Heart right ventricle (tissue), 16 donors: ENCODE data around the gene NEU3. TPM values are rescaled to one million over a fixed set of nuclear protein-coding genes. Genes with fewer than 3 reads are reported as not detected.
A peak's percentile ranks its signal among the peaks of the same experiment; 100 is the strongest.

ENCODE experiments used
- ATAC-seq, 8 donors: fragments of 200-7000 bp; cut with Tn5 transposase; one replicate each; pipeline ENCODE4 v1.9.1; 2020; ENCODE audit warnings: mild to moderate bottlenecking in 8 of 8, moderate library complexity in 8 of 8, moderate number of reproducible peaks in 1 of 8
- DNase-seq, 2 donors: peaks; one replicate each; pipeline ENCODE4 v3.0.0-alpha.2; 2020
- H3K27ac ChIP-seq, 10 donors: fragments of 200-600 bp; sonication (generic) in 2 of 10; one replicate each; pipeline versions ENCODE4 v1.5.0 to v1.8.0; 2020 to 2022; ENCODE audit warnings: mild to moderate bottlenecking in 3 of 10
- H3K27me3 ChIP-seq, 7 donors: fragments of 200-600 bp; one replicate each; pipeline ENCODE4 v1.8.0; 2021 to 2022; ENCODE audit warnings: mild to moderate bottlenecking in 2 of 7
- H3K36me3 ChIP-seq, 9 donors: fragments of 200-600 bp; sonication (generic) in 1 of 9; one replicate each; pipeline versions ENCODE4 v1.5.0 to v1.8.0; 2020 to 2022; ENCODE audit warnings: mild to moderate bottlenecking in 2 of 9
- H3K4me1 ChIP-seq, 9 donors: fragments of 200-600 bp; sonication (generic) in 1 of 9; one replicate each; pipeline versions ENCODE4 v1.5.0 to v1.8.0; 2020 to 2022; ENCODE audit warnings: mild to moderate bottlenecking in 4 of 9
- H3K4me3 ChIP-seq, 10 donors: fragments of 200-600 bp; sonication (generic) in 2 of 10; one replicate each; pipeline versions ENCODE4 v1.5.0 to v1.8.0; 2020 to 2022; ENCODE audit warnings: mild to moderate bottlenecking in 7 of 10, moderate library complexity in 2 of 10
- H3K9me3 ChIP-seq, 11 donors: fragments of 200-600 bp in 10 of 11; sonication (generic) in 2 of 11; one replicate each; pipeline versions ENCODE4 v1.5.0 to v1.8.0; 2013 to 2022; ENCODE audit warnings: mild to moderate bottlenecking in 2 of 11, control low read depth in 1 of 11, moderate library complexity in 1 of 11
- CTCF ChIP-seq, 9 donors: fragments of 200-600 bp; sonication (generic) in 2 of 9; IDR thresholded peaks; one replicate each; pipeline versions ENCODE4 v1.5.0 to v1.8.0; 2021 to 2022; ENCODE audit warnings: antibody characterized with exemption in 9 of 9, mild to moderate bottlenecking in 5 of 9, moderate library complexity in 1 of 9
- WGBS, 2 donors: extraction: QIAGEN DNeasy Blood & Tissue Kit; methylation state at CpG; one replicate each; pipeline ENCODE4 v1.1.7; 2013; ENCODE audit warnings: inconsistent platforms in 1 of 2; 5-methylcytosine and 5-hydroxymethylcytosine counted together
- intact Hi-C, 10 donors: fragments of 100-400 bp; cut with DNase I; formaldehyde crosslinking; loops; one replicate each; pipeline versions ENCODE4 v1.11.1 to v1.14.2; 2022
- long read RNA-seq, 3 donors: library from polyadenylated mRNA; unstranded; transcript quantifications; one replicate each; pipeline ENCODE4 v2.0.0, GENCODE V29; 2020 to 2021
- polyA plus RNA-seq, 2 donors: library from polyadenylated mRNA; stranded (reverse); fragments of 200-250 nt; gene quantifications; one replicate each; pipeline ENCODE4 v1.2.3, GENCODE V29; 2013
- total RNA-seq, 10 donors: library from RNA; stranded (reverse); fragmentation: NEBNext Ultra II Directional in 3 of 10; extraction: Animal tissue kit (Norgen Biotek cat#: 25700) in 3 of 10; gene quantifications; one replicate each; pipeline versions ENCODE4 v1.2.1 to v1.2.4, GENCODE V29; 2021 to 2023
- donor health status: Arrhythmogenic right ventricular cardiomyopathy.
- donor health status: ischemic (EF 13 %, LVEDD 7.1; RV severe dilation, severe dysfunction).
- donor health status: healthy with polysubstance abuse.
- donor health status: DM: no; HTN: yes; CAD: no.
- donor health status: DM: no; HTN: no; CAD: no.
- donor health status: ischemic (EF 25% LVEDD 6.9; RV normal size, moderate dysfunction).
- donor health status: ischemic (EF 25% LVEDD 5.7; RV mildly dilated, moderate dysfunction).
- donor health status: healthy.
- donor health status: DM: yes; HTN: yes; CAD: no.
- donor health status: Ischemic cardiomyopathy.
- donor health status: ischemic (EF 35%, LVEDD 5.7; RV mildly dilated, moderate dysfunction).
- donor health status: nonischemic (EF 11% LVEDD 7.7; RV severe dilation, severe dysfunction).
- donor health status: DM: yes; HTN: yes; CAD: no.
- donor health status: PGD.
- donor health status: ischemic (EF 29% LVEDD 5.4; RV normal size, mild dysfunction).
- donor health status: nonischemic (EF 23%, LVEDD 6.1; RV moderate dilation, normal function).

NEU3 gene
- total RNA-seq (10 to 100 TPM in 4 of 10 donors, 1 to 10 TPM in 6; 3.4 to 16.1 (median 9.9) TPM), polyA plus RNA-seq (1 to 10 TPM; 2.6 to 6.3 TPM)
- long read RNA-seq, donor 1, full-length matches to known transcripts, result 1 of 2 reads
- long read RNA-seq, donor 1, partial matches to known transcripts, result 0 of 2 reads
- long read RNA-seq, donor 1, other reads (novel, unspliced or antisense), result 1 of 2 reads
- long read RNA-seq, donor 2, full-length matches to known transcripts, result 5 of 8 reads
- long read RNA-seq, donor 2, partial matches to known transcripts, result 0 of 8 reads
- long read RNA-seq, donor 2, other reads (novel, unspliced or antisense), result 3 of 8 reads
- long read RNA-seq, donor 3, full-length matches to known transcripts, result 2 of 3 reads
- long read RNA-seq, donor 3, partial matches to known transcripts, result 0 of 3 reads
- long read RNA-seq, donor 3, other reads (novel, unspliced or antisense), result 1 of 3 reads

DNA sequence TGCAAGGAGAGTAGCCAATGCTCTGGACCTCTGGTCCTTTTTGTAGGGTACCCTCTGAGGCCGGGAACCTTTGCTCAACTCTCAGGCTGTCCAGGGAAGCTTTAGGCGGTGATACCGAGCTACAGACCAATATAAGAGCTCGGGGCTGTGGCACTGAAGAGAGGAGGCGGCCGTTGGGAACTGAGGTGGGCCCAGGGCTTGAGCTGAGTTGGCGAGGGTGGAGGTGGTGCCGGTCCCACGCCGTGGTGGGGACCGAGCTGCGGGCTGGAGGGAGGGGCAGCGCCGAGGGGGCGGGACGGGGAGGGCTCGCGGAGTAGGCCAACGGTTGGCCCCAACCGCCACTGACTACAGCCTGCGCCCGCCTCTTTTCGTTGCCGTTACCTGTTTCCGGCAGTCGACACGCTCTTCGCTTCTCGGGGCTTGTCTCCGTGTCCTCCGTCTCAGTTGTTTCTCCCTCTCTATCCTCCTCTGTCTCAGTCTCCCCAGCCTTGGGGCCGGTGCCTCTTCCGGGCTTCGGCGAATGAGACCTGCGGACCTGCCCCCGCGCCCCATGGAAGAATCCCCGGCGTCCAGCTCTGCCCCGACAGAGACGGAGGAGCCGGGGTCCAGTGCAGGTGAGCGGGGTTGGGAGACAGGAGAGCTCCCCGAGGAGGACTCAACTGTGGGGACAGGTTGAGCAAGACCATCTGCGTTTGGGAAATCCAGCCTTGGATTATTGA lies at the start of gene NEU3:
TSS of gene NEU3 (plus strand) at position 393 of the 719 bp plus-strand sequence. CDS start at position 521, 128 bp downstream.
- TF ChIP-seq CTCF (IDR thresholded peaks at IDR 0.05), result no peak
- peaks cover 0 to 35% (median 17%) of the 10 kb centered on the region in 9 donors for H3K4me1 ChIP-seq
- H3K36me3 ChIP-seq, result peaks cover 0 to 3% (median 0%) of the 10 kb centered on the region in 9 donors
- peak within 1 kb of the TSS in 9 of 10 donors; percentile 28 to 89 (median 73) for H3K27ac ChIP-seq
- peak within 1 kb of the TSS; percentile 63 to 89 (median 72) for H3K4me3 ChIP-seq
- 0 to 1% methylated on average over 46 of the region's 46 CpGs for WGBS, 2 donors
- intact Hi-C loops, result no loop called here
- DNase-seq (peak; percentile 76 to 80), ATAC-seq (peak; percentile 92 to 97 (median 96))
- no peaks in the 10 kb centered on the region for H3K27me3 ChIP-seq
- no peaks in the 10 kb centered on the region for H3K9me3 ChIP-seq

DNA sequence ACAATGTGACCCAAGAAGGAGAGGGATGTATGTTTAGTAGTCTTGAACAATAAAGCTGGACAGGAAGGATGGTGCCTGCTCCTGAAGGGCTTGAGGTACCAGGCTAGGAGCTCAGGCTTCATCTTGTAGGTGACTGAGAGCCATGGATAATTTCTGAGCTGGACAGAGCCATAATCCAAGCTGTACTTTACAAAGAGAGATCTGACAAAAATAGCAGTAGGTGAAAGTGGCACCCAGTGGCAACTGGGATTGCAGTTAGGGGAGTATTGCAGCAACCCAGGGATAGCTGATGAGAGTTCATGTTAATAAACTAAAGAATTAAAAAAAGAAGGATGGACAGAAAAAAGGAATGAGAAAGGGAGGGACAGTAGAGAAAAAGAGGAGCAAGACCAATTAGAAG lies 47.2 kb upstream of the NEU3 start:
- DNase-seq (no peak), ATAC-seq (peak in 4 of 8 donors; percentile 4 to 65 (median 36))
- Histone ChIP-seq H3K27me3 (no peaks in the 10 kb centered on the region), H3K4me3 (no peak overlapping the region), H3K36me3 (peaks cover 0 to 85% (median 0%) of the 10 kb centered on the region in 9 donors), H3K4me1 (peaks cover 0 to 22% (median 0%) of the 10 kb centered on the region in 9 donors), H3K9me3 (no peaks in the 10 kb centered on the region), H3K27ac (no peak overlapping the region)
- TF ChIP-seq CTCF (IDR thresholded peaks at IDR 0.05), result no peak
- intact Hi-C loops, result no loop called here

DNA sequence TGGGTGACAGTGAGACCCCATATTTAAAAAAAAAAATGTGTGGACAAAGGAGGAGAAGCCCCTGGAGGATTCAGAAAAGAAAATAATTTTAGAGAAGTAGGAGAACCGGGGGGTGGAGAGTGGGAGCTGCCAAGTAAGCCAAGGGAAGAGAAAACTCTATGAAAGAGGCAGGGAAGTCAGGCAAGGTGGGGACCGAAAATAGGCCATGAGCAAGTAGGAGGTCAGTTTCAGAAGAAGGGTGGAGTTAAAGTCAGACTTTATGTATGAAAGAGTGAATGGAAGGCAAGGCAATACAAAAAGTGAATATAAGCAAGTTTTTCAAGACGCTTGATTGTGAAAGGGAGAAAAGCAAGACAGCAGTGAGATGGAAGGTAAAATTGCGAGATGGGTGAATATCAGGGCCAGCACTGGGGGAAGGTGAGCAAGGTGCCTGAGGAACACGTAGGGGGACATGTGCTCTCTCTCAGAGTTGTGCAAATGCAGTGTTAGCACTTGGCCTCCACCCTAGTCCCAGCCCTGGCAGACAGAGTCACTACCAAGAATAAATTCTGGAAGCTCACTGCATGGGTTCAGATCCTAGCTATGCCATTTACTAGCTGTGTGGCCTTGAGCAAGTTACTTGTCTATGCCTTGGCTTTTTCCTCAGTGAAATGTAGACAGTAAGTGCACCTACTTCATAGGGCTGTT lies 46.5 kb upstream of the NEU3 start:
- Histone ChIP-seq H3K27me3 (no peaks in the 10 kb centered on the region), H3K36me3 (peaks cover 0 to 78% (median 0%) of the 10 kb centered on the region in 9 donors), H3K27ac (no peak overlapping the region), H3K4me3 (no peak overlapping the region), H3K4me1 (peaks cover 0 to 20% (median 3%) of the 10 kb centered on the region in 9 donors), H3K9me3 (no peaks in the 10 kb centered on the region)
- ATAC-seq (no peak), DNase-seq (no peak)
- intact Hi-C loops, result no loop called here
- no peak for TF ChIP-seq CTCF (IDR thresholded peaks at IDR 0.05)
- WGBS, 2 donors, result 86 to 91% methylated on average over 5 of the region's 5 CpGs

GRCh38 chr11:74948546-74948897 lies 40.2 kb upstream of the NEU3 start:
- Histone ChIP-seq H3K4me1 (peaks cover 0 to 53% (median 47%) of the 10 kb centered on the region in 9 donors), H3K4me3 (peak overlapping the region; percentile 40 to 93 (median 82)), H3K27ac (peak overlapping the region in 9 of 10 donors; percentile 79 to 95 (median 87)), H3K36me3 (peaks cover 0 to 40% (median 0%) of the 10 kb centered on the region in 9 donors), H3K9me3 (no peaks in the 10 kb centered on the region), H3K27me3 (no peaks in the 10 kb centered on the region)
- DNase-seq, result no peak
- peak in 6 of 8 donors; percentile 10 to 63 (median 40) for ATAC-seq
- TF ChIP-seq CTCF (IDR thresholded peaks at IDR 0.05), result no peak
- WGBS, 2 donors, result 1% methylated on average over 9 of the region's 9 CpGs
- intact Hi-C loops, result no loop called here
